Nucleus accumbens (tissue), 56 donors: ENCODE results near the gene EOMES.
A peak's percentile ranks its signal among the peaks of the same experiment; 100 is the strongest.

Source experiments
- DNase-seq, 56 donors: peaks; one replicate each; lab custom pipeline; 2025; lab: John Stamatoyannopoulos, UW

The EOMES gene

GRCh38 chr3:27685474-27685873, 36.6 kb downstream of the EOMES start:
- no peak for DNase-seq

- no peak for DNase-seq
Observed at GRCh38 chr3:27684302-27684701, 37.8 kb downstream of the EOMES start.

DNA sequence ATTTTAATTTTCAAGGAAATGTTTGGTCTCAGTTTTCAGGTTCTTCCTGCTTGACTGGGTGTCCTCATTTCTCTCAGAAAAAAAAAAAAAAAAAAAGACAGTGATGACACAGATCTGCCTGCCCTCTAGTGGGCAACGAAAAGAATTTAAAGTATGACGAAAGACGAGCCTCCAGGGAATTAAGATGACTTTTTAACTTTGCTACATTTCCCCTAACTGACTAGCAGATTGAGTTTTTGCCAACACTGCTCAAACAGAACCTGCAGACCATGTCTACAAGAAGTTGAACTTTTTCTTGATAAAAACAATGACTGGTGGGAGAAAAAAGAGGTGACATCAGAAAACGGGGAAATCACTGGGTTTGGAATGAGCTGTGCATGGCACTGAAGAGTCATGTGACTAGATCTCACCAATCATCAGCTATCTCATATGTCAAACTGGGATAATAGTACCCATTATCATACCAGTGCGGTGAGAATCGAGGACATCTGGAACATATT, 40.8 kb downstream of the EOMES start:
- DNase-seq, result peak in 10 of 56 donors; percentile 2 to 36 (median 10)

DNA sequence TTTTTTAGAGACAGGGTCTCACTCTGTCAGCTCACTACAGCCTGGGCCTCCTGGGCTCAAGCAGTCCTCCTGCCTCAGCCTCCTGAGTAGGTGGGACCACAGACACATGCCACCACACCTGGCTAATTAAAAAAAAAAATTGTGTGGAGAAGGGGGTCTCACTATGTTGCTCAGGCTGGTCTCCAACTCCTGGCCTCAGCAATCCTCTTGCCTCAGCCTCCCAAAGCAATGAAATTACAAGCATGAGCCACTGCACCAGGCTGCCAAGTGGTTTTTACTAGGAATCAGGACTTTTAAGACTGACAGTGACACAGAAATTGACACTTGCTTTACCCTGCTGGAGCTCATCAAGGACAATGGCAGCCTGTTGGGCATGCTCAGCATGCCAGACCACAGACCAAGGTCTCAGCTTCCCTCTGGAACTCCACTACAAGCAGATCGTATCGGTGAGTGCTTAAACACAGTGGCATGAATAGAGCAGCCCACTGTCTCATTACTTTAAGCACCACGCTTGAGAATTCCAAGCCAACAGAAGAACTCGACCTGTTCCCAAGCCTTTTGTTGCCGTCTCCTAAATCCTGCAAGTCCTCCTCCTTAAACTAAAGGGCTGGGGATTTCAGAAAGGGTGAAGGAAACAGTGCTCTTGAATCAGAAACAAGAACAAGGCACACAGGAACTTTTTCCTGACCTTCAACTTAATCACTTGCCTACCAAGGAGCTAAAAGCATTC, 41.4 kb downstream of the EOMES start:
- peak in 1 of 56 donors; percentile 1 for DNase-seq

- DNase-seq, result no peak
Observed at GRCh38 chr3:27679691-27680090, 42.4 kb downstream of the EOMES start.

GRCh38 chr3:27678234-27678633, 43.9 kb downstream of the EOMES start:
- no peak for DNase-seq

DNA sequence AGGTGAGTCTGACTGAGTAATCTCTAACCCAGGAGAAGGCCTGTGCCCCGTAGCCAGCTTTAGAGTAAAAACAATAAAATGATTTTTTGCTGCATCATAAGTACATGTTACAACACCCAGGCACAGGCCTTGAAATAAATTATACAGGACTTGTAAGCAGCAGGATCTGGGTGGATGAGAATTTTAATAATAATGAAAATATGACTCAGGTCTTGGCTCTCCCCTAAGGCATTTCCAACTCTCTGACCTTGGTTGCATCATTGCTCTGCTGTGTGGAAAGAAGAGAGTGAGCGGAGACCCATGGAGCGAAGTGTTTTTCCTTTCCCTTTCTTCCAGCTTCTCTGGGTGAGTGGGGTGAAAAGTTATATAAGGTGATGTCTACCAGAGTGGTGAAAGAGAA, 44.6 kb downstream of the EOMES start:
- no peak for DNase-seq

DNA sequence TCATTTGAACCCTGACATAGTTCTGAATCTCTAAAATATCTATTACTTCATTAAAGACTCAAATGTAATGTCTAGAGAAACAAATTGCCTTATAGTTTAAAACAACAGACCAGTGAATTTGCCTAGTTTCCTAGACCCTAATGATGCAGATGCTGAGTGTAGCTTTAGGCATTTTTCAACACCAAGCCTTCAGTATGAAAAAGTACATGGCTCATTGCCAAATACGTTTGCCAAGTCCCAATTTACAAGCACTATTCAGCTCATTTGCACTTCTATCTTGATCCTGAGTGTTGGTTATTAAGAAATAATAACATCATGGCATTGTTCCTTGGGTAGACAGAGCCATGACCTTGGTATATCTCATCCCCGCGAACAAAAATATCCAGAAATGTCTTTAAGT, 46.8 kb downstream of the EOMES start:
- DNase-seq, result no peak

DNA sequence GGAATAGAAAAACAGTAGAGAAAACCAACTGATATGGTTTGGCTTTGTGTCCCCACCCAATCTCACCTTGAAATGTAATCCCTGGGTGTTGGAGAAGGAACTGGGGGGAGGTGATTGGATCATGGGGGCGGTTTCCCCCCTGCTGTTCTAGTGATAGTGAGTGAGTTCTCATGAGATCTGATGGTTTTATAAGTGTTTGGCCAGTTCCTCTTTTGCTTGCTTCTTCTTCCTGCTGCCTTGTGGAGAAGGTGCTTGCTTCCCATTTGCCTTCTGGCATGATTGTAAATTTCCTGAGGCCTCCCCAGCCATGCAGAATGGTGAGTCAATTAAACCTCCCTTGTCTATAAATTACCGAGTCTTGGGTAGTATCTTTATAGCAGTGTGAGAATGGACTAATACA, 48.4 kb downstream of the EOMES start:
- no peak for DNase-seq

DNA sequence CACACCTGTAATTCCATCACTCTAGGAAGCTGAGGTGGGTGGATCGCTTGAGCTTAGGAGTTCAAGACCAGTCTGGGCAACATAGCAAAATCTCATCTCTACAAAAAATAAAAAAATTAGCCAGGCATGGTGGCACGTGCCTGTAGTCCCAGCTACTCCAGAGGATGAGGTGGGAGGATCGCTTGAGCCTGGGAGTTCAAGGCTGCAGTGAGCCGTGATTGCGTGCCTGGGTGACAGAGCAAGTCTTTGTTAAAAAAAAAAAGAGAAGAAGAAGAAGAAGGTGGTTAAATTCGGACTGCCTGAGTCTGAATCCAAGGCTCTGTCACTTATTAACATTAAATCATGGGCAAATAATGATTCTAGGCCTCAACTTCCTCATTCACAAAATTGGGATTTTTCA, 51.0 kb downstream of the EOMES start:
- DNase-seq, result no peak

- DNase-seq, result no peak
Observed at GRCh38 chr3:27670619-27671018, 51.5 kb downstream of the EOMES start.

GRCh38 chr3:27669591-27669990, 52.5 kb downstream of the EOMES start:
- no peak for DNase-seq

- DNase-seq, result no peak
Observed at GRCh38 chr3:27667751-27668150, 54.4 kb downstream of the EOMES start.

- DNase-seq, result peak in 51 of 56 donors; percentile 5 to 93 (median 65)
Observed at GRCh38 chr3:27666708-27667107, 55.4 kb downstream of the EOMES start.

GRCh38 chr3:27666272-27666671, 55.9 kb downstream of the EOMES start:
- DNase-seq, result no peak
